T-helper 1 cell (primary cell): ENCODE measurements around the gene DDX10.

Source experiments
- DNase-seq, 5 donors: peaks; one replicate each; pipeline ENCODE4 v3.0.0-alpha.2; 2012 to 2020

DDX10 gene

DNA sequence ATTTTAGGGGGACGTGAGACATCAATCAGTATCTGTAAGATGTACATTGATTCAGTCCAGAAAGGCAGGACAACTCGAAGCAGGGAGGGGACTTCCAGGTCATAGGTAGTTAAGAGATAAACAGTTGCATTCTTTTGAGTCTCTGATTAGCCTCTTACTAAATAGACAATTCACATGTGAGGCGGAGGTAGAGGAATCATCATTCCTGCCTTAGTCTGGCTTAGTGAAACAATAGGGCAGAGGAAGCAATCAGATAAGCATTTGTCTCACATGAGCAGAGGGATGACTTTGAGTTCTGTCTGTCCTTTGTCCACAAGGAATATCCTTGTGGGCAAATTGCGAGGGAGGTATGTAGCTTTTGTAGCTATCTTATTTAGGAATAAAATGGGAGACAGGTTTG is 248.3 kb downstream of the DDX10 start:
- DNase-seq, result no peak

DNA sequence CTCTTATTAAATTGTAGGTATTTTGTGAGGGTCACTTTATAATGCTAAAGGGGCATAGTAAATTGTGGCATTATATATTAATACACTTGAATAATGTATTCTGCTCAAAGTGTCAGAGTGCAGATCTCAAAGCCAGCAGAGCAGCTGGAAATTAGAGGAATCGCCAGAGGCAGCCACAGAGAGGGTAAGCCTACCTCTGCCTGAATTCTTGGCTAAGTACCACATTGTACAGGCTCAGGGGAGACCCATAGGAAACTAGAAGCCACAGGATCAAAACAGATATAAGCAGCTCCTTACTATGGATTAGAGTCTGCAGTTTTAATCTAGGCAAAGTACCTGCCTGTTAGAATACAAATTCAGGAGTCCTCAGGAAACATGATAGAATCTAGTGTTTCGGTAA is 249.3 kb downstream of the DDX10 start:
- no peak for DNase-seq

DNA sequence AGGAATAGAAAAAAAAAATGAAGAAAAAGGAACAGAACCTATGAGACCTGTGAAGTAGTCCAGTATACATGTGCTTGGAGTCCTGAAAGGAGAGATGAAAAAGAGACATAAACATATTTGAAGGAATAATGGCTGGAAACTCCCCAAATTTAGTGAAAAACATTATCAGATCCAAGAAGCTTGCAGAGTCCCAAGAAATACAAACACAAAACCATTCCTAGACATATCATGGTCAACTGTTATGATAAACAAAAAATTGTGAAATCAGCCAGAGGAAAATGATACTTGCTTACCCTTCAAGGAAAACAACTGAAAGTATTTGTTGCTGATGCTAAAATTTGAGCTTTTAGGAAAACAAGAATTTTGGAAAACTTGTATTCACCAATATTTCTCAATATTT is 250.1 kb downstream of the DDX10 start:
- DNase-seq, result no peak

GRCh38 chr11:108915666-108916065 is 250.8 kb downstream of the DDX10 start:
- DNase-seq, result no peak

DNA sequence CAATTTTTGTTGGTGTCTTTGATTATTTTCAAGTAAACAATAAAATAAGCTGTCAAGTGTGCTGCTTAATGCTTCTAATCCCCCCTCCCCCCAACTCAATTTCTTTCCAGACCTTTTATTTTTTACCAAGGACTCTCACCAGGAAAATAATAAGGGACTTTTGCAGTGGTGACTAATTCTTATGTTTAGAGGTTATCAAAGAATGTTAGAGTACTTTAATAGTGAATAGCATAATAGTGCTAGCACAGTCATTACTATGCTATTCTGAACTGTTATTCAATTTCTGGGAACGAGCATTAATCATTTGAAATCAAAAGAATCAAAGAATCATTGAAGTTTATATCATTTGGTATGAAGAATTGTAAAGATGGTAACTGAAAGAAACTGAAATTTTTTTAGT is 251.4 kb downstream of the DDX10 start:
- no peak for DNase-seq

DNA sequence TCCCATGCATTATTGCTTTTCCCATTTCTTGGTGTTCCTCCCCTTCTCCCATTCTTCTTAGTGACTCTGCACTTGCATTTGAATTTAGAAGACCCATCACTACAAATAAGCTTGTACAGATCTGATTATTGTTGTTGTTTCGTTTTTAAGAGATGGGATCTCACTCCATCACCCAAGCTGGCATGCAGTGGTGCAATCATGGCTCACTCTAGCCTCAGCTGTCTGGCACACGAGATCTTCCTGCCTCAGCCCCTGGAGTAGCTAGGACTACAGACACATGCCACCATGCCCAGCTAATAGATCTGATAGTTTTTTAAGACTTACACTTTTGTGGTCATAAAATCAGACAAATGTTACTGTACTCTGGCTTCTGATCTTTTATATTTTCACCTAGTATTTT is 252.1 kb downstream of the DDX10 start:
- DNase-seq, result no peak

GRCh38 chr11:108921211-108921610 is 256.3 kb downstream of the DDX10 start:
- DNase-seq, result no peak

DNA sequence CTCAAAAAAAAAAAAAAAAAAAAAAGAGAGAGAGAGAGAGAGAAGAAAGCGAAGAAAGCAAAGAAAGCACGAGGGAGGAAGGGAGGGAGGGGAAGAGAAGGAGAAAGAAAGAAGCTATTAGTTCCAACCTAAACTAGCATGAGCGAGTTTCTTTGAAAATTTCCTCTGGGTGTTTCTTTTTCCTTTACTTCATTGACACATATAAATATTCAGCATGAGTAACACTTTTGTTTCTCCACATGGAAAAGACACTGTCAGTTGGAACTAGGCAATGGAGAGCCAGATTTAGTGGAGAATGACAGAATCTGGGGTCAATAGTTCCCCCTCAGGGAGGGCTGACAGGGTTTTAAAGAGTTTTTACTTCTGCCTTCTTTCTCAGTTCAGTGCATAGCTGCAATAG is 257.4 kb downstream of the DDX10 start:
- DNase-seq, result no peak

DNA sequence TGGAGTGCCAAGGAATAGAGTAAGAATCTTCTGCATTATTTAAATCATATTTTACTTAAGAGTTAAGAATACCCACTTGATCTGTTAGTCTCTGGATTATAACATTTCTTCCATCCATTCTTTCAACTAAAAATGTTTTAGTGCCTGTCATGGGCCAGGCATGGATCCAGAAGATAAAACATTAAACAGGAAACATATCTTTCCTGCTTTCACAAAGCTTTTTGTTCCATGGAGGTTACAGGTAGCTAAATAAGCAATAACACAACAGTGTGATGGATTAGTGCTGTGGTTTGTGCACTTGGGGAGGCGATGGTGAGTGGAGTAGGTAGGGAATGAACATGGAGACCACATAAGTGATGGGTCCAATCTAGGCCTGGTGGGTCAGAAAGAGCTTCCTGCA is 258.5 kb downstream of the DDX10 start:
- no peak for DNase-seq

DNA sequence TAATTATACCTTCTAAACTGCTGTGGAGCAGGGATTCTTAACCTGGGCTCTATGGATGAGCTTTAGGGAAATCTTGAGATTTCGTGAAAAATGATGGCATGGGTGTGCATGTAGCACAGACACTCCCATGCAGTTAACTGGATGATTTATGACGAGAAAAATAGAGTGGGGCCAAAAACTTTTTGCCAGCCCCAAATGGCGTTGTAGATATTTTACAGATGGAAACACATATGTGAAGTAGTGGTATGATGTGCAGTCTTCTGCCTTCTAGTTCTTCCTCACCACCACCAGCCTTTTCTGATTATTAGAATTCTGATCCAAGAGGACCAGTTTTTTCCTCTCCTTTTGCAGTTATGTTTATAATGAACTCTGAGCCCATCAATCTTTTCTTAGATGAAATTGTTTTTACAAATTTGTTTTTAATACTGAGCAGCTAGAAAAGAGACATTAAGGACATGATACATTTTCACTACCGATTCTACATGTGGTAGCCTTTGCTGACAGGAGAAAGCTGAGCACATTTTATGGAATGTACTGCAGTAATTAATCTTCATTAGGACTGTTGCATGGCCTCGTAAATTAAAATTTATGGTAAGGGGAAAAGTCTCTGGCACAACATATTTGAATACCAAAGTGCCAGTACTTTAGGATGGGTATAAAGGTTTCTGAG is 261.4 kb downstream of the DDX10 start:
- DNase-seq, result no peak

GRCh38 chr11:108926841-108927577 is 262.1 kb downstream of the DDX10 start:
- no peak for DNase-seq

- no peak for DNase-seq
Observed at GRCh38 chr11:108927791-108928545, 263.1 kb downstream of the DDX10 start.

GRCh38 chr11:108929241-108929640 is 264.4 kb downstream of the DDX10 start:
- DNase-seq, result no peak

DNA sequence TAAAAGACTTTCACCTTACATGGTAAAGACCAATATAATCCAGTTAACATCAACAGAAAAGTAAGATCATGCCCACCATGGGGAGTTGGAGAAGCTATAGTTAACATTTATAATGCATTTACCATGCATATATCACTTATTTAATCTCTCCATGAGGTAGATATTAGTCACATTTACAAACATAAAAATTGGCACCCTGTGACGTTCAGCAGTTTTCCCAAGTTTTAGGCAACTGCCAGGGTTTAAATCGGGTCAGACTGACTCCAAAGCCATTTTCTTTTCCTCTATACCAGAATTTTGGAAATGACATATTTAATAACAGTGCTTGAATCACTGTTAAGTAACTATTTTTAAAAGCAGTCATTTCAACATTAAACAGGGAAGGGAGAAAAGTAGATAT is 266.3 kb downstream of the DDX10 start:
- no peak for DNase-seq

GRCh38 chr11:108933630-108934029 is 268.8 kb downstream of the DDX10 start:
- DNase-seq, result no peak

DNA sequence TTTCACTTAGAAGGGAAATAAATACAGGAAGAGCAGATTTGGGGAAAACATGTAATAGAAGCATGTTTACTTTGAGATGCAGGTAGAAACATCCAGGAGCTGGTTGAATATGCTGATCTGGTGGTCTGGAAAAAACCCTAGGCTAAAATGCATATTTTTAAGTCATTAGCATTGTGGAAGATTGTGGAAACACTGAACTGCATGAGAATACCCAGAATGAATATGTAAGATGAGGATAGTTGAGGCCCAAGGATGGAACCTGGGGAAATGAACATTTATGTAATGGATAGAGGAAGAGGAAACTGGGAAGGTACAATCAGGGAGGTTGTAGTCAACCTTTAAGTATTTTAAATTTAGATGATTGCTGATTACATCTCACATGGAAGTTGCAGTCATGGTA is 269.4 kb downstream of the DDX10 start:
- DNase-seq, result no peak

DNA sequence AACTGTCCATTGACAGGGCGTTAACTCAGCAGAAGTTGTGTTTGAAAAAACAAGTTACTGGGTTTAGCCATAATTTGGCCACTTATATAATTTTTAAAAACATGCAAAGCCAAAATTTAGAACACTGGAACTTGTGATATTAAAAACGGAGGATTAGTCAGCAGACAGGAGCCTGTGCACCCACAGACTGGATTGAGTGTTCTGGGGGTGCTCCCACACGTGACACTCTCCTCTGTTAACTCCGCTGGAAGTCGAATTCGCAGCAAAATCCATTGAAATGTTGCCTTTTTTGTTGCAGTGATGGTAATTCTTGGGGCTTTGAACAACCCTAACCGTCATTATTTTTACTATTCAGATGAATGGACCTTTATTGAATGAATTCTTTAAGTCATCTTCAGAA is 269.8 kb downstream of the DDX10 start:
- no peak for DNase-seq

- DNase-seq, result no peak
Observed at GRCh38 chr11:108937746-108938145, 272.9 kb downstream of the DDX10 start.

DNA sequence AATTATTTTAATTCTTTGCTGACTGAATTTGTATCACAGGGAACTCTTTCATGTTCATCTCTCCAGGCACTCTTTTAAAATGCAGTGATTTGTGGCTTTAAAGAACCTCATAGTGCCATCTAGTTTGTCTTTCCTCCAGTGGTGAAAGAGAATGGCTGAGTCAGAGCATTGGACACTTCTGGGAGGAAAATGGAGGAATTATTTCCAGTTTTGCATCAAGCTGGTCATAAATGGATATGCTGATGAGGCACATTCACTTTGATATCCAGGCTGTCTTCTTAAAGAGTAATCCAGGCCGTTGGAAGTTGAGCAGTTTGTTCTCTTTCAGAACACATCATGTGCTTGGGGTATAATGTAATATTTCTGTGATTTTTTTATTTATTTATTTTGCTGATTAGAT is 273.7 kb downstream of the DDX10 start:
- no peak for DNase-seq

GRCh38 chr11:108939135-108939534 is 274.3 kb downstream of the DDX10 start:
- DNase-seq, result no peak

DNA sequence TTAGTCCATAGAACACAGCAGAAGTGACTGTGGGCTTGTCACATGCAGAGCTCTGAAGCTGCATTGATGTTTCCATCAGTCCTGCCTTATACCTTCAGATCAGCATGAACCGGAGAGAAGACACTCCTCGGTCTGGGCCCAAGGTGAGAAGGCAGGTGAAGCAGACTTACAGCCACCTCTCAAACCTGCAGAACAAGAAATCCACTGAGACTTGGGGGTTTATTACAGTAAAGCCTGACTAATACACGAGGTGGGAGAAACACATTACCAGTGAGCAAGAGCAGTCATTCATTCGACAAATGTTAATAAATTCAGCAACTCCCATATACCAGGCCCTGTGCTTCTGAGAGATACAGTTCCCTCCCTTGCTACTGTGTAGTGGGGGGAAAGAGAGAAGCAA is 279.0 kb downstream of the DDX10 start:
- DNase-seq, result no peak

DNA sequence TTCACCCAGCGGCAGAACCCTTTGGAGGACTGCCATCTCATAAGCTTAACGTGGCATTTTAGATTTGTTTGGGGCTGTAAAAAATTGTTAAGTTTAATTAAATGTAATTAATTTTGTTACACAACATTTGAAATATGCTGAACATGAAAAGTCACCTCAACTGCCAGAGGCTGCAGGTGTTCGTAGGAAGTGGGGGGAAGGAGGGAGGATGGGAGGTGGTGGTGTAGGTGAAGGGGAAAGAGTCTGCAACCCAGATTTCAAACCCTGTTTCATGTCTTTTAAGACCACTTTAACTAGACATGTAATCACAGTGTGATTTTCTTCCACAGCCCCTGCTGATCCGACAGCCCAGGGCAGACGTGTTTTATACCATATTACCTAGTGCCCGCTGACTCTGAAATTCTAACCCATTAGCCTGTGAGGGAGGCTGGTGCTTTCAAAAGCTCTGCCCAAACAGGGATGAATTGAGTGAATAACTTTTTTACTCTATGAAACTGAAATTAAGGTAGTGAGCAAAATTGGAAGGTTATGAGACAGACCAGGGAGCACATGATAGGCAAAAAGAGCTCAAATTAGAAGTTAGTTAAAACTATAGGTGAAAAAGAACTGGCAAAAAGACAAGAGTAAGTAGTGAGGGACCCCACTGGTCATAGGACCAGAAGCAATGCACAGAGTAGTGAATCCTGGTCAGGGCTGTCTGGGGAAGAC is 279.8 kb downstream of the DDX10 start:
- no peak for DNase-seq

DNA sequence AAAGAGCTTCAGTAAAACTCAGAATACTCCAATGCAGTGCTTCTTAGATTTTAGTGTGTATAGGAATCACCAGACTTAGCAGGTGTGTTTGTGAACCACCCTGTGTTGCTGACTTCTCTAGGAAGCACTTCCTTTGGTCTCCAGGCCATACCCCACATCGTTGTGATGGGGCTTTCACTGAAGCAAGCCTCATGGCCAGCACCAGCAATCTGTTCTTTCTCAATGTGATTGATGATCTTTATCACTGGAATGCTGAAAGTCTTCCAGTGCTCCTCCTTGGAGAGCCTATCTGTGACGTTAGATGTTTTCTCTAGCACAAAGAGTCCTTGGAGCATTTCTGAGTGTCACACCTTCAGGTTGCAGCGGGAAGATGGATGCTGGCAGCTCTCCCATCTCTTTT is 280.5 kb downstream of the DDX10 start:
- no peak for DNase-seq
